Endothelial cell of hepatic sinusoid (primary cell): Measurements from ENCODE around the gene UGT1A8.

Experiments
- in situ Hi-C: cut with HindIII; loops from 2 replicates; pipeline ENCODE4 v1.10.0; 2017; ENCODE audit warnings: low sequenced_read_pairs

Gene UGT1A8

DNA sequence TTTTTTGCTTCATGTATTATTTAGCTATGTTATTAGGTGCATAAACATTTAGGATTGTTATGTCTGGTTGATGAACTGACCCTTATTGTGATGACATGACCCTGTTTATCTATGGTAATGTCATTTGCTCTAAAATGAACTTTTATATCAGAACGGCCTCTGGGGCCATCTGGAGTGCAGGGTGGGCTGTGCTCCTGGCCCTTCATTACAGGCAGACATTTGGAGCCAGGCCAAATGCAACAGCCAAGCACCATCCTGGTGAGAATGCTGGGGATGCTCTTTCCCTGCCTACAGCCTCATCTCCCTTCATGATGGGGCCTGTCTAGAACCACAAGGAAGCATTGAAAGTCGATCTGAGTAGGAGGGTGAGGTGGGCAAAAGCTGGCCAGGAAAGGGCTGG, 198.9 kb downstream of the UGT1A8 start:
- in situ Hi-C loops, result no loop called here

- in situ Hi-C loops, result no loop called here
Observed at GRCh38 chr2:233816771-233817170, 199.3 kb downstream of the UGT1A8 start.

DNA sequence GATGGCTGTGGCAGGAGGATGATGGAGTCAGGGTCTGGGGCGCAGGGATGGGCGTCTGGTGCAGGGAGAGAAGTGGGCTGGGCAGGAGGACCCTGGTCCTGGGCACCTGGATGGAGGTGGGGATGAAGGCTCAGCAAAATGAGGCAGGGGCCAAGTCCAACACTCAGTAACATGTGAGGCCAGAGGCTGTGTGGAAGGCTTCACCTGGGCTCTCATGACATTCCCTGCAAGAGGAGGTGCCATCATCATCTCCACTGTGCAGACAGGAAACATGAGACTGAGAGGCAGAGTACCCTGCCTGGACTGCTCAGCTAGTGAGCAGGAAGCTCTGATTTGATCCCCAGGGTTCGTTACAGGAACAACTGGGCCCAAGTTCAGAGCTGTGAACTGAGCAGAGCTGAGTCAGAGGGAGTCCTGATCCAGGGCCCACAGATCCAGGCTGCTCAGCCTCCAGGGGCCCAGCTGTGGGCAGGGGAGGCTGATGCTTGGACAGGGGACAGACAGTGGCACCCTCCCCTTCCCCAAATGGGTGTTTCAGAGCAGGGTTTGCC, 200.0 kb downstream of the UGT1A8 start:
- in situ Hi-C loops, result no loop called here

GRCh38 chr2:233817995-233818638, 200.7 kb downstream of the UGT1A8 start:
- in situ Hi-C loops, result no loop called here

DNA sequence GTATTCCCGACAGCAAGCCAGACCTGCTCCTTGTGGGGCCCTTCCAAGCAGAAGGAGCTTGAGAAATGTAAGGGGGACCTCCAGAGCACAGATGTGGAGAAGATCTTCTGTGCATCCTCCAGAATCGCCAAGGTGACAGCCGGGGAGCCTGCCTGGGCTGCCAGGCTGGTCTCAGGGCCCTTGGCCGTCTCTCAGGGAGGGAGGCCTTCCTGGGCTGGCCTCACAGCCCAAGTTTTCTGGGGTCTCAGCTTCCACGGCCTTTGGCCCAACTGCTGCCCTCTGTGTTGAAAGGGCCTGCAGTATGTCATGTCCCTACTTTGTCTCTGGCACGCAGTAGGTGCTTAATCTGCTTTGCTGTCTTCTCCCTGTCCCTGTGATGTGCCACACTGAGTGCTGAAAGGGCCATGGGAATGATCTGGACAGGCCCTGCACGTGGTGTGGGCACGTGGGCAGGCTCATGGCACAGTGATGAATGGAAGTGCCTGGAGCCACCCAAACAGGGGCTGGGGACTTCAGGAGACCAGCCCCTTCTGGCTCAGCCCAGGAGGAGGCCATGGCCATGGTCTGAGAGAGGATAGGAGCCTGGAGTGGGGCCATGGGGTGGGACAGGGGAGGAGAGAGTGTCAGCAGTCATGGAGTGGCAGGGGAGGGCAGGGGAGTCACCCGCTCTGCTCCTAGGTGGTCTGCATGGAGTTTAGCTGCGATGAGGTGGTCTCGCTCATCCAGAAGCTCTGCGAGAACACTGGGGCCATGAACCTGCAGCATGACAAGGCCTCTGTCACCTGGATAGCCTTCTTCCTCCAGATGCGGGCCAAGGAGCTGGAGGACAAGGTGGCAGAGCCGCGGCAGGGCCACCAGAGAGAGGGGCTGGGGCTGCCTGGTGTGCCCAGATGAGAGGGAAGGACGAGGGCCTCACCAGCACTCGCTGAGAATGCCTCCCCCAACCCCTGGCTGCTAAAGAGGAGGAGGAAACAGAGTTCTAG, 201.5 kb downstream of the UGT1A8 start:
- in situ Hi-C loops, result no loop called here

DNA sequence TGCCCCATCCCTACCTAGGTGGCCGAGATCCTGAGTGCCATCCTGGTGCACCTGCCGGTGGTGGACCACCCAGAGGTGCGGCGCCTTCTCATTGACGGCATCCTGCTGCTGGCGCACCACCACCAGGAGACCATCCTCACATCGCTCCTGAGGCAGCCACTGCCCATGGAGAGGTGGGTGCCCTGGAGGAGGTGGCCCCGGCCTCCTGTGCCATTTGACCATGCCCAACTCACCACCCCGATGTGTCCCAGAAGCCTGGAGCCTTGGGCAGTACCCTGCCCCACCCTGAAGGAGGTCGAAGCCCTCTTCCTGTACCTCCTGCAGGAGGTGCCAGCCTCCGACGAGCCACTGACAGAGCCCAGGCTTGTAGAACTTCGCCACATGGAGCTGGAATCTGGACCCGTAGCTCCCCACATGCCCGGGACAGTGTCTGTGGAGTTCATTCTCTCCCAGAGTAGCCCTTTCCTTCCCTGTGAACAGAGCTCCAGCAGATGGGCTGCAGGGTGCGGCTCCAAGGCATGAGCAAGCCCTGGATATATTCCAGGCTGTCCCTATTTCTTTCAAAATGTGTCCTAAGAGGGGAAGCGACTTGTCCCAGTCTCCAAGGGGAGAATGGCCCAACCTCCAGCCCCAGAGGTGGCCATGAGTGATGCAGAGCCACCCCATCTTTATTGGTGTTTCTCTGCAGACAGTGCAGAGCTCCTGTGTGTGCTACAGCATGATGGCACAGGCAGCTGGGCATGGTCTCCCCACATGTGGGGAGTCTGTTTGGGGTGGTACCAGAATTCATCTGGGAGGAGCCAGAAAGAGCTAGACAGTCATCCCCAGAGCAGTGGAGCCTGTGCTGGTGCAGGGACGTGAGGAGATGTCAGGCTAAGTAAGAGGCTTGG, 202.7 kb downstream of the UGT1A8 start:
- in situ Hi-C loops, result no loop called here

DNA sequence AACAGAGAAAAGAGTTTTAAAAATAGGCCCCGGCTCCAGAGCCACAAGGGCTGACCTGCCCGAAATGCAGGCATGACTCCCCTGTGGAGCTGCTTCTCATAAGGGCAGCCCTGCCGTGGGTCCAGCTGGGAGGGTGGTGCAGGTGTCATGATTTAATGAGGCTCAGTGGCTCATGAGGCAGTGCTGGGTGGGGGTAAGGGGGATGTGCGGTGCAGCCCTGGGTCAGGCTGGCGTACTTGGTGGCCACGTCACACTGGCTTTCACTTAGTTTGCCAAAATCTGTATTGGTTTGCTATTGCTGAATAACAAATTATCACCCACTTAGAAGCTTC, 203.3 kb downstream of the UGT1A8 start:
- in situ Hi-C loops, result no loop called here

- in situ Hi-C loops, result no loop called here
Observed at GRCh38 chr2:233821196-233821595, 203.8 kb downstream of the UGT1A8 start.

- in situ Hi-C loops, result no loop called here
Observed at GRCh38 chr2:233821709-233822100, 204.3 kb downstream of the UGT1A8 start.

- in situ Hi-C loops, result no loop called here
Observed at GRCh38 chr2:233822101-233822771, 204.8 kb downstream of the UGT1A8 start.
